HepG2 (cell line): ENCODE data around the gene TRIM8. TPM values are rescaled to one million over a fixed set of nuclear protein-coding genes. Genes with fewer than 3 reads are reported as not detected.

Experiments
- CCDC6 ChIP-seq: sonication (generic); formaldehyde crosslinking; IDR thresholded peaks from 2 replicates; pipeline ENCODE4 v1.8.1; 2022; ENCODE audit warnings: mild to moderate bottlenecking, missing genetic modification reagents, moderate library complexity
- CREM ChIP-seq, 2 experiments: sonication (generic) in 1 of 2; formaldehyde crosslinking in 1 of 2; IDR thresholded peaks; 2 replicates each; pipeline versions ENCODE4 v1.4.0 to v1.6.1; 2016 to 2020; ENCODE audit warnings: antibody characterized with exemption in 1 of 2, mild to moderate bottlenecking in 1 of 2, missing genetic modification reagents in 1 of 2
- GPN1 ChIP-seq: sonication (generic); formaldehyde crosslinking; IDR thresholded peaks from 2 replicates; pipeline ENCODE4 v1.5.1; 2020; ENCODE audit warnings: missing genetic modification reagents, borderline replicate concordance
- HNF4G ChIP-seq, 2 experiments: sonication (generic) in 1 of 2; formaldehyde crosslinking in 1 of 2; IDR thresholded peaks; 2 replicates each; pipeline versions ENCODE4 v1.4.0 to v1.6.1; 2011 to 2020; ENCODE audit warnings: borderline replicate concordance in 2 of 2, low read depth in 2 of 2, mild to moderate bottlenecking in 2 of 2, low read length in 1 of 2, missing genetic modification reagents in 1 of 2, moderate library complexity in 1 of 2
- KDM1A ChIP-seq: IDR thresholded peaks from 2 replicates; pipeline ENCODE4 v1.6.1; 2016; ENCODE audit warnings: missing compliant biosample characterization
- RAD21 ChIP-seq: fragments of 450-650 bp; formaldehyde crosslinking; IDR thresholded peaks from 2 replicates; pipeline ENCODE4 v1.5.0; 2020; ENCODE audit warnings: mild to moderate bottlenecking
- RAD51 ChIP-seq: fragments of 450-650 bp; IDR thresholded peaks from 2 replicates; pipeline ENCODE4 v1.6.1; 2016; ENCODE audit warnings: borderline replicate concordance
- RORA ChIP-seq: sonication (generic); formaldehyde crosslinking; IDR thresholded peaks from 2 replicates; pipeline ENCODE4 v1.5.0; 2020; ENCODE audit warnings: mild to moderate bottlenecking, missing genetic modification reagents, moderate library complexity
- ZBTB7B ChIP-seq: sonication (generic); formaldehyde crosslinking; IDR thresholded peaks from 2 replicates; pipeline ENCODE4 v1.4.0; 2020; ENCODE audit warnings: missing genetic modification reagents
- ZNF20 ChIP-seq: sonication (generic); formaldehyde crosslinking; IDR thresholded peaks from 2 replicates; pipeline ENCODE4 v1.4.0; 2020; ENCODE audit warnings: mild to moderate bottlenecking, moderate library complexity, missing genetic modification reagents
- ZNF326 ChIP-seq: sonication (generic); formaldehyde crosslinking; IDR thresholded peaks from 2 replicates; pipeline ENCODE4 v1.4.0; 2020; ENCODE audit warnings: missing genetic modification reagents, borderline replicate concordance
- ZNF530 ChIP-seq: sonication (generic); formaldehyde crosslinking; IDR thresholded peaks from 2 replicates; pipeline ENCODE4 v1.5.0; 2020; ENCODE audit warnings: low read depth, mild to moderate bottlenecking, missing genetic modification reagents
- polyA plus RNA-seq, 8 experiments: library from polyadenylated mRNA; depleted of rRNA in 3 of 8; stranded (reverse) in 7 of 8; unstranded in 1 of 8; fragments of >200 nt; fragmentation: Illumina TruSeq in 4 of 8; extraction: Trizol in 4 of 8; gene quantifications; 2 replicates each; pipeline versions ENCODE4 v1.2.1 to v1.2.3, GENCODE V29; 2011 to 2016; ENCODE audit warnings: low read depth in 4 of 8, missing spikeins in 1 of 8, mixed read lengths in 1 of 8; ENCODE audit not compliant: insufficient read depth in 1 of 8
- total RNA-seq, 5 experiments: library from RNA; depleted of rRNA; stranded (reverse); fragments of >200 nt; fragmentation: Illumina TruSeq; extraction: Trizol; gene quantifications; 2 replicates each; pipeline ENCODE4 v1.2.3, GENCODE V29; 2016; ENCODE audit warnings: low read depth in 1 of 5
- TF ChIP-seq, protein P1 (sequence below): sonication (generic); formaldehyde crosslinking; IDR thresholded peaks from 2 replicates; pipeline ENCODE4 v1.5.0; 2020; ENCODE audit warnings: mild to moderate bottlenecking, missing genetic modification reagents, borderline replicate concordance
- TF ChIP-seq, protein P2 (sequence below), 2 experiments: sonication (generic) in 1 of 2; formaldehyde crosslinking in 1 of 2; IDR thresholded peaks; 2 replicates each; pipeline versions ENCODE4 v1.6.1 to v1.9.0; 2014 to 2022; ENCODE audit warnings: antibody characterized with exemption in 1 of 2, borderline replicate concordance in 1 of 2, inconsistent platforms in 1 of 2, low read depth in 1 of 2, missing genetic modification reagents in 1 of 2

Gene TRIM8
- total and polyA plus RNA-seq, 2 of the 13 experiments (the other 11 are each of a cell fraction or from before 2014, with no cell fraction given) = 38.9 to 66.5 TPM

DNA sequence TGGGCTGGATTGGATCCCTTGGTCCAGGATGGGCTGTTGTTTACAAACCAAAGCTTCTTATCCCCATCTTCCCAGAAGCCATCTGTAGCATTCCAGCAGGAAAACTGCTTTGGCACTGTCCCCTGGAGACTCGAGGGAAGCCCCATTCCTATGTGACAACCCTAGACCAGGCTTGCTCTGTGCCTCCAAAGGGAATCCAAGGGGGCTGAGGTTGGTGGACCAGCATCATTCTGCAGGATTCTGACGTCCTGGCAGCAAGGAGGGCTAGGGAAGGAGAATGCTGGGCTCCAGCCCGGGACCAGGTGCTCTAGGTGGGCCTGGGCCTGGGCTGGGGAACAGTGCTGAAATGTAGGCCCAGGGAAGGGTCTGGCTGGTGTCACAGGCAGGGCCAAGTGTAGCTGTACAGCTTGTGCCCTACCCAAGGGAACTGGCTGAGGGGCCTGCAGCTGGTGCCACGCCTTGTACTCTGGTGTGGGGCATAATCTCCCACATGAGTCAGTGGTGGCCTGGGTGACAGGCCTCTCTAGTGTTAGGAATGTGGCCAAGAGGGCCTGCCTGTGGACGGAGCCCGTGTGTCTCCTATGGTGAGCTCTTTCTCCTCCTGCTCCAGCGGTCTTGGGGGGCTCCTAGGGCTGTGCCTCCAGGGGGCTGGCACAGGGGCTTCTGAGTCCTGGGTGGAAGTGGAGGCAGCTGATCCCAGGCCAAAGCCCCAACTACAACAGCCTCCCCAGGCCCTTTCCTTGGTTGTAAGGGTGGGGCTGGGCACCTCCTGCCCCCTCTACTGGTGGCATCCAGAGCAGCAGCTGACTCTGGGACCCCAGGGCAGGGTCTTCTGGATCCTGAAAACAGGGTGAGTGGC, 25.2 kb downstream of the TRIM8 start (continued):
- TF ChIP-seq ZNF326 (CRISPR knock-in tag) = no peak
- no peak for TF ChIP-seq ZNF530 (CRISPR knock-in tag)
- TF ChIP-seq, protein P1, sequence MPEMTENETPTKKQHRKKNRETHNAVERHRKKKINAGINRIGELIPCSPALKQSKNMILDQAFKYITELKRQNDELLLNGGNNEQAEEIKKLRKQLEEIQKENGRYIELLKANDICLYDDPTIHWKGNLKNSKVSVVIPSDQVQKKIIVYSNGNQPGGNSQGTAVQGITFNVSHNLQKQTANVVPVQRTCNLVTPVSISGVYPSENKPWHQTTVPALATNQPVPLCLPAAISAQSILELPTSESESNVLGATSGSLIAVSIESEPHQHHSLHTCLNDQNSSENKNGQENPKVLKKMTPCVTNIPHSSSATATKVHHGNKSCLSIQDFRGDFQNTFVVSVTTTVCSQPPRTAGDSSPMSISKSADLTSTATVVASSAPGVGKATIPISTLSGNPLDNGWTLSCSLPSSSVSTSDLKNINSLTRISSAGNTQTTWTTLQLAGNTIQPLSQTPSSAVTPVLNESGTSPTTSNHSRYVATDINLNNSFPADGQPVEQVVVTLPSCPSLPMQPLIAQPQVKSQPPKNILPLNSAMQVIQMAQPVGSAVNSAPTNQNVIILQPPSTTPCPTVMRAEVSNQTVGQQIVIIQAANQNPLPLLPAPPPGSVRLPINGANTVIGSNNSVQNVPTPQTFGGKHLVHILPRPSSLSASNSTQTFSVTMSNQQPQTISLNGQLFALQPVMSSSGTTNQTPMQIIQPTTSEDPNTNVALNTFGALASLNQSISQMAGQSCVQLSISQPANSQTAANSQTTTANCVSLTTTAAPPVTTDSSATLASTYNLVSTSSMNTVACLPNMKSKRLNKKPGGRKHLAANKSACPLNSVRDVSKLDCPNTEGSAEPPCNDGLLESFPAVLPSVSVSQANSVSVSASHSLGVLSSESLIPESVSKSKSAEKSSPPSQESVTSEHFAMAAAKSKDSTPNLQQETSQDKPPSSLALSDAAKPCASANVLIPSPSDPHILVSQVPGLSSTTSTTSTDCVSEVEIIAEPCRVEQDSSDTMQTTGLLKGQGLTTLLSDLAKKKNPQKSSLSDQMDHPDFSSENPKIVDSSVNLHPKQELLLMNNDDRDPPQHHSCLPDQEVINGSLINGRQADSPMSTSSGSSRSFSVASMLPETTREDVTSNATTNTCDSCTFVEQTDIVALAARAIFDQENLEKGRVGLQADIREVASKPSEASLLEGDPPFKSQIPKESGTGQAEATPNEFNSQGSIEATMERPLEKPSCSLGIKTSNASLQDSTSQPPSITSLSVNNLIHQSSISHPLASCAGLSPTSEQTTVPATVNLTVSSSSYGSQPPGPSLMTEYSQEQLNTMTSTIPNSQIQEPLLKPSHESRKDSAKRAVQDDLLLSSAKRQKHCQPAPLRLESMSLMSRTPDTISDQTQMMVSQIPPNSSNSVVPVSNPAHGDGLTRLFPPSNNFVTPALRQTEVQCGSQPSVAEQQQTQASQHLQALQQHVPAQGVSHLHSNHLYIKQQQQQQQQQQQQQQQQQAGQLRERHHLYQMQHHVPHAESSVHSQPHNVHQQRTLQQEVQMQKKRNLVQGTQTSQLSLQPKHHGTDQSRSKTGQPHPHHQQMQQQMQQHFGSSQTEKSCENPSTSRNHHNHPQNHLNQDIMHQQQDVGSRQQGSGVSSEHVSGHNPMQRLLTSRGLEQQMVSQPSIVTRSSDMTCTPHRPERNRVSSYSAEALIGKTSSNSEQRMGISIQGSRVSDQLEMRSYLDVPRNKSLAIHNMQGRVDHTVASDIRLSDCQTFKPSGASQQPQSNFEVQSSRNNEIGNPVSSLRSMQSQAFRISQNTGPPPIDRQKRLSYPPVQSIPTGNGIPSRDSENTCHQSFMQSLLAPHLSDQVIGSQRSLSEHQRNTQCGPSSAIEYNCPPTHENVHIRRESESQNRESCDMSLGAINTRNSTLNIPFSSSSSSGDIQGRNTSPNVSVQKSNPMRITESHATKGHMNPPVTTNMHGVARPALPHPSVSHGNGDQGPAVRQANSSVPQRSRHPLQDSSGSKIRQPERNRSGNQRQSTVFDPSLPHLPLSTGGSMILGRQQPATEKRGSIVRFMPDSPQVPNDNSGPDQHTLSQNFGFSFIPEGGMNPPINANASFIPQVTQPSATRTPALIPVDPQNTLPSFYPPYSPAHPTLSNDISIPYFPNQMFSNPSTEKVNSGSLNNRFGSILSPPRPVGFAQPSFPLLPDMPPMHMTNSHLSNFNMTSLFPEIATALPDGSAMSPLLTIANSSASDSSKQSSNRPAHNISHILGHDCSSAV (CRISPR knock-in tag) = no peak
- TF ChIP-seq RAD21 (CRISPR knock-in tag) = peak; percentile 42; the same call in 1 of the 2 replicates
- TF ChIP-seq CCDC6 (CRISPR knock-in tag) = no peak
- no peak for TF ChIP-seq ZNF20
- TF ChIP-seq, protein P2, sequence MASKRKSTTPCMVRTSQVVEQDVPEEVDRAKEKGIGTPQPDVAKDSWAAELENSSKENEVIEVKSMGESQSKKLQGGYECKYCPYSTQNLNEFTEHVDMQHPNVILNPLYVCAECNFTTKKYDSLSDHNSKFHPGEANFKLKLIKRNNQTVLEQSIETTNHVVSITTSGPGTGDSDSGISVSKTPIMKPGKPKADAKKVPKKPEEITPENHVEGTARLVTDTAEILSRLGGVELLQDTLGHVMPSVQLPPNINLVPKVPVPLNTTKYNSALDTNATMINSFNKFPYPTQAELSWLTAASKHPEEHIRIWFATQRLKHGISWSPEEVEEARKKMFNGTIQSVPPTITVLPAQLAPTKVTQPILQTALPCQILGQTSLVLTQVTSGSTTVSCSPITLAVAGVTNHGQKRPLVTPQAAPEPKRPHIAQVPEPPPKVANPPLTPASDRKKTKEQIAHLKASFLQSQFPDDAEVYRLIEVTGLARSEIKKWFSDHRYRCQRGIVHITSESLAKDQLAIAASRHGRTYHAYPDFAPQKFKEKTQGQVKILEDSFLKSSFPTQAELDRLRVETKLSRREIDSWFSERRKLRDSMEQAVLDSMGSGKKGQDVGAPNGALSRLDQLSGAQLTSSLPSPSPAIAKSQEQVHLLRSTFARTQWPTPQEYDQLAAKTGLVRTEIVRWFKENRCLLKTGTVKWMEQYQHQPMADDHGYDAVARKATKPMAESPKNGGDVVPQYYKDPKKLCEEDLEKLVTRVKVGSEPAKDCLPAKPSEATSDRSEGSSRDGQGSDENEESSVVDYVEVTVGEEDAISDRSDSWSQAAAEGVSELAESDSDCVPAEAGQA (IDR thresholded peaks at IDR 0.05; ENCODE audit: low read depth) = no peak
- TF ChIP-seq, protein P2 (CRISPR knock-in tag; IDR thresholded peaks at IDR 0.05; ENCODE audit: borderline replicate concordance) = no peak
- no peak for TF ChIP-seq HNF4G (IDR thresholded peaks at IDR 0.05; ENCODE audit: borderline replicate concordance, low read depth, low read length)
- TF ChIP-seq HNF4G (CRISPR knock-in tag; IDR thresholded peaks at IDR 0.05; ENCODE audit: borderline replicate concordance, low read depth) = no peak
- no peak for TF ChIP-seq ZBTB7B
- no peak for TF ChIP-seq CREM (IDR thresholded peaks at IDR 0.05)
- no peak for TF ChIP-seq CREM (CRISPR knock-in tag; IDR thresholded peaks at IDR 0.05)
- no peak for TF ChIP-seq GPN1
- no peak for TF ChIP-seq RORA (CRISPR knock-in tag)
- no peak for TF ChIP-seq RAD51
- no peak for TF ChIP-seq KDM1A (CRISPR knock-in tag)
